Measurements from ENCODE around the gene SSTR3.
"Not testable (repeated sequence)": the region's sequence is repeated elsewhere in the genome, so short reads cannot be mapped to it uniquely, and the experiment has no call there.

SSTR3 gene

DNA sequence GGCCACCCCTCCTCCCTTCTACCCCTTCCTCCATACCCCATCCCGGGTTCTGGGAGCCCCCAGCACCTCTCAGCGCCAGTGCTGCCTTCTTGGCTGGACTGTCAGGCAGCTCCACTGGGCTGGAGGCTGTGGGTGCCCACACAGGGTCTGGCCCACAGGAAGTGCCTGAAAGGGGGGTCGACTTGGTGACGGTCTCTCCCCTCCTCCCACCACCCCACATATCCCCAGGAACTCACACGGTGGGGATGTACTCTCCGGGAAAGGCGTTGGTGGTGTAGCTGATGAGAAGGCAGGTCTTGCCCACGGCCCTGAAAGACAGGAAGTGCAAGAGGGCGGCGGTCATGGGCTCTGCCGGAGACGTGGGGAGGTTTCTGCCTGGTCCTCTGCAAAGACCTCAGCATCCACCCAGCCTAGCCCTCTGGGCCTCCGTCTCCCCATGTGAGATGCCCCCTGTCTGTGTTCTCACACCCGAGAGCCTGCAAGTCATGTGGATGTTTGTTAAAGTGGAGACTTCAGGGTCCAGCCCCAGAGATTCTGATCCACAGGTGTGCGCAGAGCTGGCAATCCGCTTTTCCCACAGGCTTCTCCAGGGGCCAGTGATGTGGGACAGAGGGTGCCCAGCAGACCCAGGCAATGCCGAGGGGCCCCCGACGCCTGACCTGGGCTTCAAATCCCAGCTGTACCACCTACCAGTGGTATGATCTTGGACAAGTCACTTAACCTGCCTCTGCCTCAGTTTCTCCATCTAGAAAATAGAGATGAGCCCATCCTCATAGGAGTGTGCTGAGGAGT is 29.3 kb upstream of the SSTR3 start:
- DNase-seq = peak; percentile 54

DNA sequence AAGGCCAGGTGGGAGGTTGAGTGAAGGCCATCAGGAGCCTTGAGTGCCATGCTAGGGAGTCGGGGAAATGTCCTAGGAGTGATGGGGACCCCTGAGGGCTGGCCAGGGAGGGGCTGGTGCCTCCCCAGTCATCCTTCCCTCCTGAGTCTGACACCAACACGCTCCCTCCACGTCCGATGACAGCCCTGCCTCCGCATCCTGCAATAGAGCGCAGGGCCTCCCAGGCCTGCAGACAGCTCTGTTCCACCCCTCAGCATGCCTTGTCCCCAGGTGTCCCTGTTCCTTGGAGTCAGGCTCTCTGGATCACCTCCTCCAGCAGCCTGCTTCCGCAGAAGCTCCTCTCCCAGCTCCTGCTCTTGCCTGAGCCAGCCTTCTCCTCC is 28.7 kb upstream of the SSTR3 start:
- DNase-seq = no peak

DNA sequence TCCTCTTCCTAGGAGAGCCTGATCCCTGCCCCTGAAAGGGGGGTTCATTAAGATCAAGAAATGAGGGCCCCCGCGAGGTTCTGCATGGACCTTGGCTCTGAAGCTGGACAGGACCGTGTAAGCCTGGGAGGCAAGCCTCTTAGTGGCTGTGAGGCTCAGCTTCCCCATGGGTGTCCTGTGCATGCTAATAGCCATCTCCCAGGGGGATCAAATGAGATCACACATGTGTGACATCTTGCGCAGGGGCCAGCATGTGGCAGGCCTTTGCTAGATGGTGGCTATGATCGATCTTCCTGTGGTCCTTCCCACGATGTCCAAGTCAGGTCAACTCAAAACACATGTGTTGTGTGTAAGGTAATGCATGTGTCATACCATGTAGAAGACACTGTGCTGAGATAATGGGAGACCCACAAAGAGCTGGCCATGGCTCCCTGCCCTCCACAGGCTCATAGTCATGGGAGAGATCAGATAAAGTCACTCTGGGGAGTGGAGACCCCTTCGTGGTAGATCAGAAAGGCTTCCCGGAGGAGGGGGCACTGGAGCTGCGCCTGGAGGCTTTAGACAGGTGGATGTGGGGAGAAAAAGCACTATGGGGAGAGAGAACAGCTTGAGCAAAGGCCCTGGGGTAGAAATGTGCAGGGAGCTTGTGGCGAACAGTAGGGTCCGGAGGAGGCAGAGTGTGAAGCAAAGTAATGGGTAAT is 28.1 kb upstream of the SSTR3 start:
- no peak for DNase-seq

DNA sequence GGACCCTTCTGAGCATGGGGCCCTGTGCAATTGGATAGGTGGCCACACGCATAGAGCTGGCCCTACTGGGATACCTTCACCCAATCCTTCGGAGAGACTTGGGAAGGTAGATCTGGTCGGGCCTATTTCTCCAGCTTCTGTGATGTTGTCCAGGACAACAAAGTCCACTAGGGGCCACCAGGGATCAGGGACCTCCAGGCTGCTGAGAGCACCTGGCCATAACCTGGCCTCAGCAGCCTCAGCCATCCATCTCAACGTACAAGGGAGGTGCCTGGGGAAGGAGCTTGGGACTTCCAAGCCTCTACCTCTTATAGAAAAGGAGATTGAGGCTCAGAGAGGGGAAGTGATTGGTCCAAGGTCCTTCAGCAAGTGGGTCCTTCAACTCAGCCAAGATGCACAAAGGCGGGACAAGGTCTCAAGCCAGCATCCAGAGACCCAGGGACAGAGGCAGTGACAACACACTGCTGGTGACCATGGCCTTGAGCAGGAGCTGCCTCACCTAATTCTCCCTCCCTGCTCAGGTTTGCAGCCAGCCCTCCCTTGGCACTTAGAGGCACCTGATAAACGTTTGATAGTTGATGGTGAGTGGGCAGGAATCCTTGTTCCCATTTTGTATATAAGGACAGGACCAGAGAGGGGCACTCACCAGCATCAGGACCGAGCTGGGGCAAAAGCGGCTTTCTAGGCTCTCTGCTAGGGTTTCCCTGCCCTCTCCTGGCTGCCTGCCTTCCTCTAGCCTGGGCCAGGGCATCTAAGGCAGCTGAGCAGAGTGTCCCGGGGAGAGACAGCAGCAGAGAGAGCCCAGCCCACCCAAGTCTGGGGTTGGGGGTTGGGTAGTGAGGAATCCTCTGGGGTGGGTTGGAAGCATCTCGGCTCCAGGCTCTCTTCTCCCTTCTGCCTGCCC is 27.3 kb upstream of the SSTR3 start:
- DNase-seq = no peak

DNA sequence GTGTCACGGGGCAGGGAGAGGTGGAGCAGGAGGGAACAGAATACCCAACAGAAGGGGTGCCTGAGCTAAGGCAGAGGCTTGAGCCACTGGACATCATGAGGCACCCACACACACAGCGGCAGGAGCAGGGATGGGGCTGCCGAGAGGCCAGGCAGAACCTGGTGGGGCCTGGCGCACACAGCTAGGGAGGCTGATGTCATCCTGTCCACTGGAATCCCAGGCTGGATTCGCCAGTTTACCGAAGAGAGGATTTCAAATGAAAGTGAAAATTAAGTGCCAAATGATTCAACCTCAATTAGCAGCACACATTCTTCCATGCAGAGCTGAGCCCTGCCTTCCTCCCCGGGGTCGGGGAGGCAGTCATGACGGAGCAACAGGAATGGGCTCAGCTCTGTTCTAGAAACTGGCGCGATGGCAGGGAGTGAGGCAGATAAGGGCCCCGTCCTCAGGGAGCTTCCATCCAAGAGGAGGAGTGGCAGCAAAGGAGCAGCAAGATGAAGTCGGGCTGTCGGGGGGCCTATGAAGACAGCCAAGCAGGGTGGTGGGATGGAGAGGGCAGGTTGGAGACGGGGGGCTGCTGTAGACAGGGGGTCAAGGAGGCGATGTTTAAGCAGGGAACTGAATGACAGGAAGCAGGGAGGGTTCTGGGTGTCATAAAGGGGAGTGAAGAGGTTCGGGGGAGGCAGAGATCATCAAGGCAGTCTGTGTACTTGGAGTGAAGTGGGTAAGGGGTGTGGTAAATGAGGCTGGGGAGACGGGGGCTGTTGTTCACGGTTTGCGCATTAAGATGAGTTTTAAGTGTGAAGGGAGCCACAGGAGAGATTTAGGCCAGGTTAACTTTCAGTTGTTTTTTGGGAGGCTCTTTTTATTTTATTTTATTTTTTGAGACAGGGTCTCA is 25.3 kb upstream of the SSTR3 start:
- DNase-seq = no peak

DNA sequence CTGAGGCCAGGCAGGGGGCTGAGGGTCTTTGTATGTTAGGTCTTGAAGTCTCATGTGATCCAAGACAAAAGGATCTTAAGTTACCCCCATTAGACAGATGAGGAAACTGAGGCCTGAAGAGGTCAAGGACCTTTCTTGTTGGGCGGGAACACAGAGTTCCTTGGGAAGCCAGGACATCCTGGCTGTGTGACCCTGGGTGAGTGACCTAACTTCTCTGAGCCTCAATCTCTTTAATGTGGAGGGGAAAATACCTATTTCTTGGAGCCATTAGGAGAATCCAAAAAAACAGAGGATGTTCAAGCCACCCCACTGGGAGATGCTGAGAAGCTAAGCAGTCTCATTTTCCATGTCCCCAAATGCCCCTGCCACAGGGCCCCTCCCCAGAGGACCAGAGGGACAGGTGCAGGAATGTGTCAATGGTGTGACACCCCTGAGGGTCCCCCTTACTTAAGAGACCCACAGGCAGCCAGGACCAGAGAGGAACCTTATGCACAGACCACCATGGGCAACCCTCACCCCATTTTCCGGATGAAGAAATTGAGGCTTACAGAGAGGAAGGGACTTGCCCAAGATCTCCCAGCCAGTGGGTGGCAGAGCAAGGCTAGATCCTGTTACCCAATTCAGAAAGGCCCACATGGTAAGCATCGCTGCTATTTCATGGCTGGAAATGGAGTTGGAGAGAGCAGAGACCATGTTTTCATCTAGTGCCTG is 23.8 kb upstream of the SSTR3 start:
- no peak for DNase-seq

DNA sequence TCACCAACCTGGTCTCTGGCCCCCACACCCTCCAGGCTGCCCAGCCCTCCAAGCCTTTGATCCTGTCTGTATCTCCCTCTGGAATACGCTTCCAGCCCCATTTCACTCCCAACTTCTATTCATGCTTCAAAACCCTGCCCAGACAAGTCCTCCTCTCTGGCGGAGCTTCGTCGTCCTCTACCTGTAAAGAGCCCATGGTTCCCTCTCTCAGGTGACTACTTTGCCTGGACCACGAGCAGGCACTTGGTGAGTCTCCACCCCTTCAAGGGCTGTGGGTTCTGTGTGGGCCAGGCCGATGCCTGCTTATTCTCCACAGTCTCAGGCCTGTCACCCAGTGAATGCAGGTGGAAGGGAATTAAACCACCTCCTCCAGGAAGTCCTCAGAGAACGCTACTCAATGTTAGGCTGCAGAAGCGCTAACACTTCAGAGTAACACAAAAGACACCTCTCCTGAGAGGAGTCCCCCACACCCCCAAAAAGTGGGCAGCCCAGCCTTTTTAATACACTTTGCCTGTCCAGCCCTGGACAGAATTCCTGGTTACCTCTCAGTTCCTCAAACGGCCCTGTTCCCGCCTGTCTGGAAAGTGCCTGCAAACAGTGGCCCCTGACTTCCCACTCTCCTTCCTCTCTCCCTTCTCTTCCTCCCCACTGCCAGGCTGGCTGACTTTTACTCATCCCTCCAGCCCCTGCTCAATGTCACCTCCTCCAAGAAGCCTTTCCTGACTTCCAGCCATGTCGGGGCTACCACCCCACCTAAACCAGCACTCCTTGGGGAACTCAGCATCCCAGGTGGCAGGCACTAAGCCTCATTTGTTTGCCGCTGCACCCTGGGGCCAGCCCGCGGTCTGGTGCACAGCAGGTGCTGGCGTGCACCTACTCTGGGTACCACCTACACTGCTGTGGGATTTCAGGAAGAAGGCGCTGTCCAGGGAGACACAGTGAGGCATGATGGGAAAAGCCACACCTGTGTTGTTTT is 22.7 kb upstream of the SSTR3 start:
- no peak for DNase-seq

DNA sequence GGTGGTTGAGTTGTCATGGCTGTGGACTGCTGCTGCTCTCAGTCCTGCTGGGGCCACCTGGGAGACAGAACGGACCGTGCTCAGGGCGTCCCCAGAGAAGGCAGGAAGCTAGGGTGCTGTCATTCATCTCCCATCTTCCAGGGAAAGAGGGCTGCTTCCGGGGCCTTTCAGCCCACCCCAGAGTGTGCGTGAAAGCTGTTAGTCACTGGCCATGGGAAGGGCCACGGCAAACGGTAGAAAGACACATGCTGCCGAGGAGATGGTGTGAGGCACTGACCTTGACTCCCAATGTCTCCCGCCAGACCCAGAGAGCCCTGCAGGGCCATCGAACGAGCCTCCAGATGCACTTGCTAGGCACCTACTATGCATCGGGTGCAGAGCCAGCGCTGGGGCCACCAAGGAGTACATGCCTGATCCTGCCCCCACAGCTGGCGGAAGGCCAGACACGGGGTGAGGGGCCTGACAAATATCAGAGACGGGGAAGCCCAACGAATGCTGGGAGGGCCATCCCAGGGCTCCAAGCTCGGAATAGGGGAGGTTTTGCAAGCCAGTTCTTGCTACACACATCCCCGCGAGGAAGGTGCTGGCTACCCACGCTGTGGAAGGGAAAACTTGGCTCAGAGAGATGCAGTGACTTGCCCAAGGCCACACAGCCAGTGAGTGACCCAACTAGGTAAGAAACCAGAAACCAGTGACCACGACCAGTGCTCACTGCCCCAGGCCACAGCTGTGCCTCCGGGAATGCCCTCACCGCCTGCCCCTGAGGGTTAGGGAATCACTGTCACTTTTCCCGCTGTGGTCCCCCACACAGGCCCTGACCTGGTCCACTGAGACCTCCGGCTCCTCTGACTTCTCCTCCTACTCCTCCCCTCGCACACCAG is 21.7 kb upstream of the SSTR3 start:
- DNase-seq = no peak

DNA sequence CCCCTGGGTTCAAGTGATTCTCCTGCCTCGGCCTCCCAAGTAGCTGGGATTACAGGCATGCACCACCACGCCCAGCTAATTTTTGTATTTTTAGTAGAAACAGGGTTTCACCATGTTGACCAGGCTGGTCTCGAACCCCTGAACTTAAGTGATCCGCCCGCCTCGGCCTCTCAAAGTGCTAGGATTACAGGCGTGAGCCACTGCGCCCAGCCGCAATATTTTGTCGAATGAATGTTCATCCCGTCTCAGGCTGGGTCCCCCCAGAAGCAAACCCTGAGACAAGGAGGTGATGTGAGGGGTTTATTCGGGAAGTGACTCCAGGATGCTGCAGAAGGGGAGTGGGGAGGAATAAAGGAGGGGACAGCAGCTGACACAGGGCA is 21.1 kb upstream of the SSTR3 start:
- not testable (repeated sequence) for DNase-seq

DNA sequence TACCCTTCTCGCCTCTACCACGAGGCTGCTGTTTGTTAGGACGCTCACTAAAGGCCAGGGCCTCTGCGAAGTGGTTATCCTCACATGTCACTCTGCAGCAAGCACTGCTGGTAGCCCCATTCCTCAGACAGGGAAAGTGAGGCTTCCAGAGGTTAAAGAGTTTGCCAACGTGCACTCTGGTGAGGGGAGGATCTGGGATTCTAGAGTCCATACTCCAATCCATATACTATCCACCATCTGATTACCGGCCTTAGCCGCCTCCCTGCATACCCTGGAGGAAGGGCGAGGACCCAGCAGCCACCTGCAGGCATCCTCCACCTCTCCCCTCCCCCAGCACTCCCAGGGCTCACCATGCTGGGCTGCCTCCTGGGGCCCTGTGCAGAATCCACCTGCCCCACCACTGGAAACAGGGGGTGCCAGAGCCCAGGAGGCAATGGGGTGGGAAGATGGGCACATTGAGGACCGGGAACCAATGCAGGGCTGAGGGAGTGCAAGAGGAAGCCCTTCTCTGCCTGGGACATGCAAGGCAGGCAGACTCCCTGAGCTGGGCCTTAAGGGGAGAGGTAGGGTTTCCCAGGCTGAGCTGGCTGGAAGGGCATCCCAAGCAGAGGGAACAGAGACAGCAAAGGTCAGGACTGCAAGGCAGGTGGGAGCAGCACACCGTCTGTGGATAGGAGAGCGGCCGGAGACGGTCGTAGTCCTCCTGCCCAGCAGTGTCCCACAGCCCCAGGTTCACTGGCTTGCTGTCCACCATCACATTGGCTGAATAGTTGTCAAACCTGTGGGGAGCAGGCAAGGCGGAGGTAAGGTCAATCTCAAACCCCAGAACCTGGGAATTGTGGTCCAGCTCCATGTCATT is 20.1 kb upstream of the SSTR3 start:
- DNase-seq = no peak

DNA sequence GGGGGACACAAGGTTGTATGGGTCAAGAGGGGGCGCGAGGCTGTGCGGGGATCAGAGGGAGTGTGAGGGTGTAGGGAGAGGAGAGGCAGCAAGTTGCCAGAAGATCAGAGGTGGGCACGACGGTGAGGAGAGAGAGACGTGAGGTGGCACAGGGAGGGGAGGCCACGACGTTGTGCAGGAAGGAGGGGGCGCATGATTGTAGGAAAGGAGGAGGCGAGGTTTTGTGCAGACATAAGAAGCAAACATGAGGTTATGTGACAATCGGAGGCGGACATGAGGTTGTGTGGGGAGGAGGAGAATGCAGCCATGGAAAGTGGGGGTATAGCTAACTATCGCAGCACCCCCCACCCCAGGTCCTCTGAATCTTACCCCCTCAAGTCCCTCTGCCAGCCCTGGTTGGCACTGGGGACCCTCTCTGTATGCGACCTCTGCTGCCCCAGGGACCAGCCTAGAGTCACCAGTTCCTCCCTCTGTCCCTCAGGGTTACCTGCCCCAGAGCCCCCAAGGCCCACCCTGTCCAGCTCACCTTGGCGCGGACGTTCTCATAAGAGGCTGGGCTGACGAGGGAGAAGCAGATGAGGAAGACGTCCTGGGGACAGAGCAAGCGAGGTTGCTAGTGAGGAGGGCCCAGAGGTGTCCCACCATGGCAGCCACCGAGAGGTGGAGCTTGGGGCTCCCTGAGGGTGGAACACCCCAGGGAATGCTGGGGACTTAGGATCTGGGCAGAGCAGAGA is 19.3 kb upstream of the SSTR3 start:
- peak; percentile 42 for DNase-seq

DNA sequence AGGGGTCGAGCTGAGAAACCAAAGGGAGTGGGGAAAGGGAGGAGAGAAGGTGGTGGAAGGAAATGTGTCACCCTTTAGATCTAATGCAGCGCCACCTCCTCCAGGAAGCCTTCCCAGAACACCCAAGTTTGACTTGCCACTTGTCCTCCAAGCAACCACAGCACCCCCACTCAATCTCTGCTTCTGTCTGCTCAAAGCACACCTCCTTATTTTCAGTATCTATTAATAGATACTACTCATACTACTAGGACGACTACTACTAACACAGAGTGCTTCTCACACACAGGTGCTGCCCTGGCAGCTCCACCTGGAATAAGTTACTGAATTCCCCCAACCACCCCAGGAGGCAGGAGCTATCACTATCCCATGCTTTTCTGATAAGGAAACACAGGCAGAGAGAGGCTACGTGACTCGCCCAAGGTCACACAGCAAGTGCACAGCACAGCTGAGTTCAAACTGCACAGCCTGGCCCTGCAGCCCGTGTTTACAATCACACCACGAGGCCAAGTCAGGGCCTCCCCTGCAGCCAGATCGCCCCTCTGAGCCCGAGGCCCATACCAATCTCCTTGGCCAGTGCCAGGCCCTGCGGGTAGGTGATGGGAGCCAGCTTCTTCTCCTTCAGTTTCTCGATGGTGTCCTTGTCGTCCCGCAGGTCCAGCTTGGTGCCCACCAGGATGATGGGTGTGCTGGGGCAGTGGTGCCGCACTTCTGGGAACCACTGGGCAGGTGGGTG is 18.6 kb upstream of the SSTR3 start:
- peak; percentile 38 for DNase-seq

DNA sequence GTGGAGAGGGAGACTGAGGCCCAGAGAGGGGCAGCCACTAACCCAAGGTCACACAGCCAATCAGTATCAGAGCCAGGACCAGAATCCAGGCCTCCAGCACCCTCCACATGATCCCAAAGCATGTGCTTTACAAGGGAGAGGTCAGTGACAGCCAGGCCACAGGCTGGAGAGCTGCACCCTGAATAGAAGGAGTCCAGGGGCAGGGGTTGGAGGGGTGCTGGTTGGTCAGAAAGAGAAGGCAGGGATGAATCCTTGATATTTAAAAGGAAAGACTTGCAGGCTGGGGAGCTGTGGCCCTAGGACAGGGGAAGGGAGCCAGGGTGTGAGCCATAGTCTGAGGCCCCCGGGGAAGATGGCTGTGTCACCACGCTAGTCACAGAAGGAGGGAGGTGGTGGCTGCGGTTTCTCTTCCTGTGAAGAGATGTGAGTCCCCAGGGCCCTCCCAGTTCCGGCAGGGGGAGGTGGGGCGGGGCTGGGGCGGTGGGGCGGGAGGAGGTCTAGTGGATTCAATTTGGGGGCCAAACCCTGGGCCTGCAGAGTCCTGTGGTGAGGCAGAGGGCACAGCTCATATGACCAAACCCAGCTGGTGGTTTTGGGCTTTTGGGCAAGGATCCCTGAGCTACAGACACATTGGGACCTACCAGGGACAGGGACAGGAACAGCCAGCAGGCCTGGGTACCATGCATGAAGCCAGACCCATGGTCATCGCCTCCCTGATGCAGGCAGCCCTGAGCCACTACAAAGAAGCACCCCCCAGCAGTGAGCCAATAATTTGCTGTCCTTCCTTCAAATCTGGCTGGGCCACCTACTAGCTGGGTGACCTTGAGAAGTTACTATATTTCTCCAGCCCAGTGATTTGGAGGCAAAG is 17.8 kb upstream of the SSTR3 start:
- DNase-seq = peak; percentile 87

DNA sequence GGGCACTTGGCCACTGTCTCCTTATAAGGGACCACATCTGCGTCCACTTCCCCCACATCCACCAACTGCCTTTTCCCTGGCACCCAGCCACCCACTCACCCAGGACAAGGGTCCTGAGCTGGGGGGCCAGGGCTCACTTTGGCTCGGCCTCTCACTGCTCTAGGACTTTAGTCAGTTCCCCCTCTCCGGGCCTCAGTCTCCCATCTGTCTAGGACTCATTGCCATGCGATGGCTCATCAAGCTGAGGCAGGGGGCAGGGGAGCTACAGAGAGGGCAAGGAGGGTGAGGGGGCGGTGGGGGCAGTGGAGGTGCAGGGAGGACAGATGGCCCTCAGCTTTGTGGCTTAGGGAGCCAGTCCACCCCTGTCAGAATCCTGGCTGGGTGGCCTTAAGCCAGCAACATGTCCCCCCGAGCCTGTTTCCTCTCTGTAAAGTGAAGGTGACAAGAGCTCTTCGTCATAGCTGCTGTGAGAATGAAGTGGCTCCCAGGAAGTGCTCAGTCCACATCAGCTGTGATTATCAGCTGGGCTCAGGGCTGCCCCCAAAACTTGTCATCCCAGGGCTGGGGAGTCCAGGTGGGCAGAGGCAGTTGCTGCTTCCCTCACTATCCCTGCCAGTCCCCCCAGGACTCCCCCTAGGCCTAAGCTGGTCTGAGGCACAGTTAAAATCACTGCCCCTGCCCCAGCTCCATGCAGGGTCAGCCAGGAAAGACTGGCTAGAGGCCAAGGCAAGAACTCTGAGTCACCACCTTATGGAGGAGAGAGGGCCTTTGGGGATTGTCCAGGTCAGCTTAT is 16.9 kb upstream of the SSTR3 start:
- DNase-seq = peak; percentile 35
